HG03442 (cell line): ENCODE results near the gene WIPF2.
"Not testable (repeated sequence)": the region's sequence is repeated elsewhere in the genome, so short reads cannot be mapped to it uniquely, and the experiment has no call there.

Experiments used
- ATAC-seq: cut with Tn5 transposase; IDR thresholded peaks from one replicate; pipeline ENCODE4 v1.9.1; 2021; ENCODE audit warnings: mild to moderate bottlenecking, moderate library complexity; ENCODE audit not compliant: unreplicated experiment

The WIPF2 gene

GRCh38 chr17:40291281-40291664, 72.2 kb downstream of the WIPF2 start:
- no peak for ATAC-seq

GRCh38 chr17:40293363-40293762, 74.3 kb downstream of the WIPF2 start:
- no peak for ATAC-seq

GRCh38 chr17:40295488-40296436, 76.7 kb downstream of the WIPF2 start:
- ATAC-seq = no peak

GRCh38 chr17:40297511-40297910, 78.4 kb downstream of the WIPF2 start:
- ATAC-seq = no peak

- ATAC-seq = no peak
Observed at GRCh38 chr17:40298726-40299125, 79.6 kb downstream of the WIPF2 start.

- not testable (repeated sequence) for ATAC-seq
Observed at GRCh38 chr17:40299159-40299757, 80.2 kb downstream of the WIPF2 start.

- no peak for ATAC-seq
Observed at GRCh38 chr17:40301315-40301714, 82.2 kb downstream of the WIPF2 start.

- ATAC-seq = no peak
Observed at GRCh38 chr17:40303009-40303657, 84.0 kb downstream of the WIPF2 start.

GRCh38 chr17:40303708-40304551, 84.8 kb downstream of the WIPF2 start:
- no peak for ATAC-seq

- not testable (repeated sequence) for ATAC-seq
Observed at GRCh38 chr17:40304552-40304863, 85.4 kb downstream of the WIPF2 start.

GRCh38 chr17:40304866-40305265, 85.8 kb downstream of the WIPF2 start:
- ATAC-seq = not testable (repeated sequence)

GRCh38 chr17:40306395-40306794, 87.3 kb downstream of the WIPF2 start:
- no peak for ATAC-seq

- ATAC-seq = no peak
Observed at GRCh38 chr17:40307001-40307730, 88.1 kb downstream of the WIPF2 start.

- no peak for ATAC-seq
Observed at GRCh38 chr17:40307740-40308239, 88.7 kb downstream of the WIPF2 start.

- ATAC-seq = no peak
Observed at GRCh38 chr17:40309031-40309948, 90.2 kb downstream of the WIPF2 start, which contains the start of gene RARA. TSS of gene RARA (plus strand) at chr17:40309180. CDS start at chr17:40331219, 22,039 bp downstream.

- ATAC-seq = no peak
Observed at GRCh38 chr17:40309949-40310510, 90.9 kb downstream of the WIPF2 start.

- ATAC-seq = no peak
Observed at GRCh38 chr17:40310882-40311391, 91.8 kb downstream of the WIPF2 start.

GRCh38 chr17:40311575-40311974, 92.5 kb downstream of the WIPF2 start:
- ATAC-seq = no peak
